DND-41 (cell line): ENCODE measurements around the gene CHD9NB.

ENCODE experiments used
- ATAC-seq: fragments of 200-7000 bp; cut with Tn5 transposase; 3 replicates; pipeline ENCODE4 v1.9.1; 2021; ENCODE audit warnings: low read depth; ENCODE audit not compliant: insufficient read depth
- DNase-seq: peaks from one replicate; pipeline ENCODE4 v3.0.0-alpha.2; 2020
- H2AFZ ChIP-seq: 2 replicates; pipeline ENCODE4 v1.6.0; 2012; ENCODE audit warnings: low read depth, low read length
- H3K27ac ChIP-seq: 2 replicates; pipeline ENCODE4 v1.5.1; 2012; ENCODE audit warnings: low read length, inconsistent platforms
- H3K27me3 ChIP-seq: fragments of 200-600 bp; sonication (generic); 2 replicates; pipeline ENCODE4 v1.6.0; 2012; ENCODE audit warnings: low read length, mild to moderate bottlenecking, inconsistent platforms; ENCODE audit not compliant: insufficient read depth, poor library complexity
- H3K36me3 ChIP-seq: 2 replicates; pipeline ENCODE4 v1.5.1; 2012; ENCODE audit warnings: low read length, inconsistent platforms; ENCODE audit not compliant: insufficient read depth
- H3K4me1 ChIP-seq: 2 replicates; pipeline ENCODE4 v1.5.1; 2012; ENCODE audit warnings: mild to moderate bottlenecking, low read length; ENCODE audit not compliant: insufficient read depth
- H3K4me2 ChIP-seq: 2 replicates; pipeline ENCODE4 v1.6.0; 2012; ENCODE audit warnings: mild to moderate bottlenecking, moderate library complexity, low read length, inconsistent platforms; ENCODE audit not compliant: insufficient read depth
- H3K4me3 ChIP-seq, 2 experiments: fragments of 200-600 bp in 1 of 2; shearing (Covaris generic) in 1 of 2; 2 replicates each; pipeline ENCODE4 v1.5.1; 2012 to 2016; ENCODE audit warnings: inconsistent platforms in 2 of 2, low read length in 2 of 2, mild to moderate bottlenecking in 2 of 2, low read depth in 1 of 2, moderate library complexity in 1 of 2
- H3K79me2 ChIP-seq: 2 replicates; pipeline ENCODE4 v1.6.0; 2012; ENCODE audit warnings: low read length, inconsistent platforms; ENCODE audit not compliant: insufficient read depth
- H3K9ac ChIP-seq: 2 replicates; pipeline ENCODE4 v1.6.0; 2012; ENCODE audit warnings: low read depth, mild to moderate bottlenecking, inconsistent platforms, low read length, moderate library complexity
- H3K9me3 ChIP-seq: 2 replicates; pipeline ENCODE4 v1.5.1; 2012; ENCODE audit warnings: low read length, moderate library complexity, mild to moderate bottlenecking, inconsistent platforms; ENCODE audit not compliant: insufficient read depth, severe bottlenecking
- H4K20me1 ChIP-seq: 2 replicates; pipeline ENCODE4 v1.6.0; 2012; ENCODE audit warnings: low read length; ENCODE audit not compliant: insufficient read depth
- CTCF ChIP-seq: IDR thresholded peaks from 2 replicates; pipeline ENCODE4 v1.5.1; 2012; ENCODE audit warnings: borderline replicate concordance, low read length, moderate library complexity, mild to moderate bottlenecking; ENCODE audit not compliant: poor library complexity, severe bottlenecking; ENCODE audit errors: extremely low read depth
- EZH2 ChIP-seq: IDR thresholded peaks from 3 replicates; pipeline ENCODE4 v1.6.1; 2012; ENCODE audit warnings: borderline replicate concordance, low read depth, mild to moderate bottlenecking, moderate library complexity, low read length, inconsistent platforms; ENCODE audit not compliant: severe bottlenecking

The CHD9NB gene

GRCh38 chr16:53067675-53068074, 15.0 kb upstream of the CHD9NB start:
- TF ChIP-seq CTCF (no peak), EZH2 (no peak)
- peaks cover 83% of the 10 kb centered on the region for H3K79me2 ChIP-seq
- H3K9ac ChIP-seq = no peak overlapping the region
- no peak for DNase-seq
- H3K4me1 ChIP-seq = peaks cover 4% of the 10 kb centered on the region; the same call in 1 of the 2 replicates
- no peak overlapping the region for H3K4me2 ChIP-seq
- H3K27me3 ChIP-seq = no peaks in the 10 kb centered on the region
- no peak overlapping the region for H3K4me3 ChIP-seq
- no peak overlapping the region for H2AFZ ChIP-seq
- H3K9me3 ChIP-seq = no peaks in the 10 kb centered on the region
- H3K27ac ChIP-seq = no peak overlapping the region
- peaks cover 22% of the 10 kb centered on the region for H3K36me3 ChIP-seq
- no peak for ATAC-seq
- H4K20me1 ChIP-seq = peaks cover 27% of the 10 kb centered on the region; the same call in 1 of the 2 replicates

- Histone ChIP-seq H3K79me2 (peaks cover 88% of the 10 kb centered on the region), H3K27me3 (no peaks in the 10 kb centered on the region), H3K4me1 (peaks cover 8% of the 10 kb centered on the region), H3K36me3 (peaks cover 21% of the 10 kb centered on the region), H3K27ac (no peak overlapping the region), H3K9me3 (no peaks in the 10 kb centered on the region), H2AFZ (no peak overlapping the region), H4K20me1 (peaks cover 19% of the 10 kb centered on the region; the same call in 1 of the 2 replicates), H3K4me3 (no peak overlapping the region), H3K4me2 (no peak overlapping the region), H3K9ac (no peak overlapping the region)
- ATAC-seq (no peak), DNase-seq (no peak)
- no peak for TF ChIP-seq CTCF
- no peak for TF ChIP-seq EZH2
These were observed 12.9 kb upstream of the CHD9NB start for GRCh38 chr16:53065461-53066061.

- H3K27me3 ChIP-seq = no peaks in the 10 kb centered on the region
- no peak overlapping the region for H3K4me2 ChIP-seq
These were observed 11.4 kb upstream of the CHD9NB start for GRCh38 chr16:53064081-53064578.

More at GRCh38 chr16:53064081-53064578, 11.4 kb upstream of the CHD9NB start:
- Histone ChIP-seq H3K9ac (no peak overlapping the region), H3K79me2 (peaks cover 95% of the 10 kb centered on the region), H4K20me1 (peaks cover 19% of the 10 kb centered on the region; the same call in 1 of the 2 replicates), H2AFZ (no peak overlapping the region), H3K9me3 (no peaks in the 10 kb centered on the region), H3K27ac (no peak overlapping the region), H3K4me3 (no peak overlapping the region), H3K4me1 (peaks cover 8% of the 10 kb centered on the region), H3K36me3 (peaks cover 19% of the 10 kb centered on the region)
- ATAC-seq (no peak), DNase-seq (no peak)
- TF ChIP-seq EZH2 (no peak), CTCF (no peak)
